LNCAP (cell line): ENCODE results near the gene PRLH.

ENCODE experiments used
- TF ChIP-seq, protein P1 (sequence below): fragments of 450-650 bp; IDR thresholded peaks from 2 replicates; pipeline ENCODE4 v1.5.1; 2017; ENCODE audit warnings: mild to moderate bottlenecking

Gene PRLH

GRCh38 chr2:237535385-237536082 lies 30.8 kb upstream of the PRLH start:
- TF ChIP-seq, protein P1, sequence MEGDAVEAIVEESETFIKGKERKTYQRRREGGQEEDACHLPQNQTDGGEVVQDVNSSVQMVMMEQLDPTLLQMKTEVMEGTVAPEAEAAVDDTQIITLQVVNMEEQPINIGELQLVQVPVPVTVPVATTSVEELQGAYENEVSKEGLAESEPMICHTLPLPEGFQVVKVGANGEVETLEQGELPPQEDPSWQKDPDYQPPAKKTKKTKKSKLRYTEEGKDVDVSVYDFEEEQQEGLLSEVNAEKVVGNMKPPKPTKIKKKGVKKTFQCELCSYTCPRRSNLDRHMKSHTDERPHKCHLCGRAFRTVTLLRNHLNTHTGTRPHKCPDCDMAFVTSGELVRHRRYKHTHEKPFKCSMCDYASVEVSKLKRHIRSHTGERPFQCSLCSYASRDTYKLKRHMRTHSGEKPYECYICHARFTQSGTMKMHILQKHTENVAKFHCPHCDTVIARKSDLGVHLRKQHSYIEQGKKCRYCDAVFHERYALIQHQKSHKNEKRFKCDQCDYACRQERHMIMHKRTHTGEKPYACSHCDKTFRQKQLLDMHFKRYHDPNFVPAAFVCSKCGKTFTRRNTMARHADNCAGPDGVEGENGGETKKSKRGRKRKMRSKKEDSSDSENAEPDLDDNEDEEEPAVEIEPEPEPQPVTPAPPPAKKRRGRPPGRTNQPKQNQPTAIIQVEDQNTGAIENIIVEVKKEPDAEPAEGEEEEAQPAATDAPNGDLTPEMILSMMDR, result no peak

GRCh38 chr2:237536083-237536415 lies 30.3 kb upstream of the PRLH start:
- TF ChIP-seq, protein P1, result no peak

DNA sequence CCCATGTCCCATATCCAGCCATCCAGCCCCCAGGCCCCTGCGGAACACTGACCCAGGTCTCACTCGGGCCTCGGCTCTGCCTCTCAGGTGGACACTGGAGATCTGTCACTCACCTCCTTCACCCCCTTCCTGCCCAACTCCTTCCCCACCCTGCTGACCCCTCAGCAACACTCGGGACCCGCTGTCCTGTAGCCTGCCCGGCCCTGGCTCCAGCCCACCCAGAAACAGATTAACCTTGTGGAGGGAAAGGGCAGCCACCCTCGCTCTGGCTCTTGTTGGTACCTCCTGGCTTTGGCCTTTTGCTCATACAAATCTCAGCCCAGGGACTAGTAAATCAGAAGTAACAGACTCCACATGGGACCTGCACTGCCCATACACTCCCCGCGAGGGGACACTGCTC lies 29.8 kb upstream of the PRLH start:
- TF ChIP-seq, protein P1, result no peak

DNA sequence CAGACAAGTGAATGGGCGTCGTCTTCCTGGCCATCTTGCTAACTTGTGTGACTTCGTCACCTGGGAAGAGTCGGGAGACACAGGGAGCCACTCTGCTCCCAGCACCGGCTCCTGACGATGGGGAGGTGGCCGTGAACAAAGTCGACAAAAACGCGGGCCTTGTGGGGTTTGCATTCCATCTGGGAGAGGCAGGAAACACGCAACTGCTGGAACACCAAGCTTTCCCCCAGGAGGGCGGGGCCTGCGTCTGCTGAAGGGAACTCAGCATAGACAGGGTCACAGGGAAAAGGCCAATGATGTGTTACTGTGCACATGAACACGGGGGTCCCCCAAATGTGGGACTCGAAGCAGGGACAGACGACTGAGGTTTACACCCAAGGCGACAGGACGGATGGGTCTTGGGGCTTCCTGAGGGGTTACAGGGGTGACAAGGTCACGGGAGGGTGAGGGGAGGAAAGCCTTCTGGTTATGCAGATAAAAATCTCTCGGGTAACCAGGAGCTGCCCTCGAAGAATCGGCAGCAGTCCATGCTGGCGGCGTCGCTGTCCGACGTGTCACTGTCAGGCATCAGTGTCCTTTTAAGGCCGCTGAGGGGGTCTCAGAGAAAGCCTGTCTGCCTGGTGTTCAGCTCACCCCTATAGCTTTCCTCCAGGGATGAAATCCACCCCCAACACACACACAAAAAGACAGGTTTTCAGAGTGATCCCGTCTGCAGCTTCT lies 28.2 kb upstream of the PRLH start:
- TF ChIP-seq, protein P1, result no peak

DNA sequence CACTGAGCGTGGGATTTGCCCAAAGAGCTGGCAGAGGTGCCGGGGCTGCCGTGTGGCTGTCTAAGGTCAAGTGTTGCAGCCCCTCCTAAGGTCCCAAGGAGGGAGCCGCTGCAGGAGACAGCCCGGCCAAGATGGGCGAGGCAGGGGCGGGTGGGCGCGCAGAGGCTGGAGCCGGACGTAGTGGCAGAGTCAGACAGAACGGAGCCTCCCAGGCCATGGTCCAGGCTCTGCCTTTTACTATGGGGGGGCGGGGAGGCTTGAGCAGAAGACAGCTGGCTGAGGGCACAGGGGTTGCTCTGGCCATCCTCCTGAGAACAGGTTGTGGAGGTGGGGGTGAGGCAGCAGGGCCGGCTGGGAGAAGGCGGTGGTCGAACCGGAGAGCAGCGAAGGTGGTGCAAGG lies 27.5 kb upstream of the PRLH start:
- TF ChIP-seq, protein P1, result no peak

- TF ChIP-seq, protein P1, result no peak
Measured at GRCh38 chr2:237539681-237540080, 26.7 kb upstream of the PRLH start.

GRCh38 chr2:237540223-237540775 lies 26.1 kb upstream of the PRLH start:
- TF ChIP-seq, protein P1, result no peak
